Osteoblast (primary cell): ENCODE results near the gene C11orf91. TPM values are rescaled to one million over a fixed set of nuclear protein-coding genes. Genes with fewer than 3 reads are reported as not detected.

Source experiments
- DNase-seq: peaks from one replicate; pipeline ENCODE4 v3.0.0; 2011; ENCODE audit warnings: low spot score, mixed read lengths; ENCODE audit not compliant: insufficient read length; ENCODE audit errors: missing footprints
- H2AFZ ChIP-seq: 2 replicates; pipeline ENCODE4 v1.6.0; 2011; ENCODE audit warnings: mild to moderate bottlenecking, low read length
- H3K27ac ChIP-seq: 2 replicates; pipeline ENCODE4 v1.5.1; 2011; ENCODE audit warnings: mild to moderate bottlenecking, low read depth, low read length, moderate library complexity
- H3K27me3 ChIP-seq: 2 replicates; pipeline ENCODE4 v1.6.0; 2012; ENCODE audit warnings: mild to moderate bottlenecking, control low read depth, inconsistent platforms, low read length, moderate library complexity; ENCODE audit not compliant: insufficient read depth
- H3K36me3 ChIP-seq: 2 replicates; pipeline ENCODE4 v1.5.1; 2011; ENCODE audit warnings: mild to moderate bottlenecking, low read length, control low read depth, moderate library complexity; ENCODE audit not compliant: insufficient read depth
- H3K4me1 ChIP-seq: 2 replicates; pipeline ENCODE4 v1.5.1; 2011; ENCODE audit warnings: mild to moderate bottlenecking, low read length, control low read depth, moderate library complexity; ENCODE audit not compliant: insufficient read depth
- H3K4me2 ChIP-seq: 2 replicates; pipeline ENCODE4 v1.6.0; 2011; ENCODE audit warnings: mild to moderate bottlenecking, low read length; ENCODE audit not compliant: insufficient read depth
- H3K4me3 ChIP-seq: fragments of 200-600 bp; sonication (generic); 3 replicates; pipeline ENCODE4 v1.5.1; 2012; ENCODE audit warnings: mild to moderate bottlenecking, low read length, inconsistent platforms; ENCODE audit not compliant: insufficient read depth
- H3K79me2 ChIP-seq: 2 replicates; pipeline ENCODE4 v1.6.0; 2012; ENCODE audit warnings: mild to moderate bottlenecking, low read length, control low read depth, inconsistent platforms; ENCODE audit not compliant: insufficient read depth
- H3K9me3 ChIP-seq: 2 replicates; pipeline ENCODE4 v1.5.1; 2011; ENCODE audit warnings: low read depth, low read length, control low read depth
- H4K20me1 ChIP-seq: 2 replicates; pipeline ENCODE4 v1.6.0; 2012; ENCODE audit warnings: mild to moderate bottlenecking, low read length, control low read depth; ENCODE audit not compliant: insufficient read depth
- CTCF ChIP-seq: IDR thresholded peaks from 2 replicates; pipeline ENCODE4 v1.5.1; 2011; ENCODE audit warnings: mild to moderate bottlenecking, low read depth, low read length, moderate library complexity; ENCODE audit errors: extremely low read depth
- total RNA-seq: library from RNA; depleted of rRNA; stranded (reverse); fragments of >200 nt; gene quantifications from 2 replicates; pipeline ENCODE4 v1.2.3, GENCODE V29; 2012

The C11orf91 gene
- total RNA-seq, 1 donor: not detected

DNA sequence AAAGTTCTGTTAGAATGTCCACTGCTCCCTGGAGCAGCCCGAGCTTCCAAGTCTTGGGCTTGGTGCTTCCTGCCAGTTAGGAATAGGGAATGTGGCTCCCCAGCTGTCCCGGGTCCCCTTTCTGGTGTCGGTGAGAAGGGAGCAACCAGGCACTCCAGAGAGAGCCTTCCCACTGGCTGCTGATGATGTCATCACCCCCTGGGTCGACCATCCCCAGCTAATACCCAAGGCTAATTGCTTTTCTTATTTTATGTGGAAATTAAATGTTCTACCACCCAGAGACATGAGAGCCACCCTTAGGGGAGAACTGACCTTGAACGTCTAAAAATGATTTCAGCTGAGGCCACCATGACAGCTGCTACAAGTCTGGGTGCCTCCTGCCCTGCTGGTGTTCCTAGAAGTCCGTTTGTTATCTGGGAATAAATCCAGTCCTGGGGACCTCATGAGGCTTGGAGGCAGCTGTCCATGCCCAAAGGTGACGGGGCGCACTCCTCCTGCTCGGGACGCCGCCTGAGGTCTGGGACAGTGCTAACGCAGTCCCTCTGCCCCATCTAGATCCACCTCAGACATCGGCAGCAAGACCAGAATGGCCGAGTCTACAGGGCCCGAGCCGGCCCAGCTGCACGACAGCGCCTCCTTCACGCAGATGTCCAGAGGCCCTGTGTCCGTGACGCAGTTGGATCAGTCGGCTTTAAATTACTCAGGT, 42.3 kb downstream of the C11orf91 start:
- H3K4me3 ChIP-seq: no peak overlapping the region
- no peak overlapping the region for H3K4me2 ChIP-seq
- DNase-seq: no peak
- H3K4me1 ChIP-seq: no peaks in the 10 kb centered on the region
- H4K20me1 ChIP-seq: no peaks in the 10 kb centered on the region
- no peaks in the 10 kb centered on the region for H3K9me3 ChIP-seq
- no peak overlapping the region for H2AFZ ChIP-seq
- no peaks in the 10 kb centered on the region for H3K79me2 ChIP-seq
- no peak for TF ChIP-seq CTCF
- no peaks in the 10 kb centered on the region for H3K36me3 ChIP-seq
- no peak overlapping the region for H3K27ac ChIP-seq
- no peaks in the 10 kb centered on the region for H3K27me3 ChIP-seq

DNA sequence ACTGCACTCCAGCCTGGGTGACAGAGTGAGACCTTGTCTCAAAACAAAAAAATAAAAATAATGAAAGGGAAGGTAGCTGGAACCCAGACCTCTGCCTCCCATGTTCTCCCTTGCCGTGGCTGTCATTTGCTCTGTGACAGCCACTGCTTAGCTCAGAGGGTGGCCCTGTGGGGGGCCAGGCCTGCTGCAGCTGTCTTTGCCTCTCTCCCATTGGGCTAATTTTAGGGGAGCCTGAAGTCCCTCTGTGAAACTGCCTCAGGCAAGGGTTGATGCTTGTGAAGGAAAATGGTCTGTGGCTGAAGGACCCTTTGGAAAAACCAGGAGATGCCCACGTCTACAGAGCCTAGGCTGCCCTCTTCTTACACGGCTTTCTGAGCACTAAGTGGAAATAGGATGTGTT, 42.9 kb downstream of the C11orf91 start:
- Histone ChIP-seq H2AFZ (no peak overlapping the region), H3K4me2 (no peak overlapping the region), H3K4me3 (no peak overlapping the region), H3K4me1 (no peaks in the 10 kb centered on the region), H3K79me2 (no peaks in the 10 kb centered on the region), H3K27ac (no peak overlapping the region), H3K9me3 (no peaks in the 10 kb centered on the region), H3K27me3 (no peaks in the 10 kb centered on the region), H3K36me3 (no peaks in the 10 kb centered on the region), H4K20me1 (no peaks in the 10 kb centered on the region)
- no peak for TF ChIP-seq CTCF
- DNase-seq: no peak

- H4K20me1 ChIP-seq: no peaks in the 10 kb centered on the region
- H3K4me2 ChIP-seq: no peak overlapping the region
- no peaks in the 10 kb centered on the region for H3K79me2 ChIP-seq
- no peak for TF ChIP-seq CTCF
- H2AFZ ChIP-seq: no peak overlapping the region
- DNase-seq: no peak
- H3K4me3 ChIP-seq: no peak overlapping the region
- no peaks in the 10 kb centered on the region for H3K27me3 ChIP-seq
- no peak overlapping the region for H3K27ac ChIP-seq
- H3K9me3 ChIP-seq: no peaks in the 10 kb centered on the region
- H3K36me3 ChIP-seq: no peaks in the 10 kb centered on the region
- H3K4me1 ChIP-seq: no peaks in the 10 kb centered on the region
Observed at GRCh38 chr11:33656768-33657167, 43.9 kb downstream of the C11orf91 start.

DNA sequence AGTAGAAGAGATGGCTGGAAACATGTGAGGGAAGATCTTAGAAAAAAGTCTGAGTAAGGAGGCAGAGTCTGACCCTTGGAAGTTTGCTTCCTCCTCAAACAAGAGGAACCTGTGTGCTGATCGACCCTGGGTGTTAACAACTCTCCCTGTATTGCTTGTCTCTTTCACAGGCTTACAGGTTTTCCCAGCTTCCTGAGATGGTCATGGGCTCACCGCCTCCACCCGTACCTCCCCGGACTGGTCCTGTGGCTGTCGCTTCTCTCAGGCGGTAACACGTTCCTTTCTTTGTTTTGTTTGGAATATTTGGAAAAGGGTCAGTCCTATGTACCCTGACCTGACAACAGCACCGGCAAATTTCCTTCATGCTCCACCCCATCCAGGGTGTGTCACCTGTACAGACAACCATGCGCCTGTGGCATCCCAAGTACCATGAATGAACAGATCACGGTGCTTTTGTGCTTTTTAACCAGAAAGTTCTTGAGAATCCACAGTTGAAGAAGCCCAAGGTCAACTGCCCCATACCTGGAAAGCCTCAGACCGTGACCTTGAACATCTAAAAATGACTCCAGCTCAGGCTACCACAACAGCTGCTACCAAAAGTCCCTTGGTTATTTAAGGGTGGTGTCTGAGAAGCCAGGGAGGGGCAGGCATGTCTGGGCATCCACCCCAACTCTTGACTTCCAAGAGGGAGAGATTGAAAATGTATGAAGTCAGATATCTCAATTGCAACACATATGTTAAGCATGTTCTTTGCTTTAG, 44.6 kb downstream of the C11orf91 start:
- Histone ChIP-seq H3K4me2 (no peak overlapping the region), H3K4me1 (no peaks in the 10 kb centered on the region), H4K20me1 (no peaks in the 10 kb centered on the region), H3K9me3 (no peaks in the 10 kb centered on the region), H3K79me2 (no peaks in the 10 kb centered on the region), H3K27ac (no peak overlapping the region), H3K36me3 (no peaks in the 10 kb centered on the region), H2AFZ (no peak overlapping the region), H3K4me3 (no peak overlapping the region), H3K27me3 (no peaks in the 10 kb centered on the region)
- no peak for DNase-seq
- TF ChIP-seq CTCF: no peak
